ENCODE data around the gene ZNF132.
"Not testable (repeated sequence)": the region's sequence is repeated elsewhere in the genome, so short reads cannot be mapped to it uniquely, and the experiment has no call there.

ZNF132 gene

DNA sequence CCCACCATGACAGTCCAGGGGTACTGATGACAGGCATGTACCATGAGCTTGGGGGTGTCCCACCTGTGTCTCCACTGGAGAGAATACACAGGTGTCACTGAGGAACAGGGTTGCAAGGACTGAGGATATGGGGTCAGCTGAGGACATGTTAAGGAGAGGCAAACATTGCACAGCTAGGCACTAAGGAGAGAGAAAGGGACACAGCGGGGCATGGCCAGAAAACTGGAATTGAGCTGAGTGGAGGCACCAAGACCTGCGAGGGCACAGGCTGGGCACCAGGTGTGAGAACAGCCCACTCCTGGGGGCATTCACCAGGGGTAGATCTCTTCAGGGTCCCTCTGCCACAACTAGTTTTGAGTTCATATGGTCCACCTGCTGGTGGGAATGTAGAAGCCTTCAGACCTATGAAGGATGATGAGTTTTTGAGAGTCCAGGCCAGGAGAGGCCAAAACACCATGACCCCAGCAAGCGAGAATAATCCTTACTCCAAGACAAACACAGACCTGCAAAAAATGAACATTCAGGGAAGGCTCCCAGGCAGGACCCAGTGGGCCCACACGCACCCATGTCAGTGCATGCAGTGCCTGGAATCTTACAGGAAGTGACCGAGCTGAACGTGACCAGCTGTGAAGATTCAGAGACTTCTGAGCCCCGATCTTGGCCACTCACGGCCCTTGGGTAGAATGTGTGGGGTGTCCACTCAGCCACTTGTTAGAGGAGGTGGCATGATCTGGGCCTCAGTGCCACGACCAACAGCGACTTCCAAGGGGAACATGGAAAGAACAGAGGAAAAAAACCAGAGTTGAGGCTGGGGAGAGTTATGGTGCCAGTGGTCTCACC lies 32.9 kb downstream of the ZNF132 start:
- DNase-seq (ENCODE audit: low read depth), result no peak

DNA sequence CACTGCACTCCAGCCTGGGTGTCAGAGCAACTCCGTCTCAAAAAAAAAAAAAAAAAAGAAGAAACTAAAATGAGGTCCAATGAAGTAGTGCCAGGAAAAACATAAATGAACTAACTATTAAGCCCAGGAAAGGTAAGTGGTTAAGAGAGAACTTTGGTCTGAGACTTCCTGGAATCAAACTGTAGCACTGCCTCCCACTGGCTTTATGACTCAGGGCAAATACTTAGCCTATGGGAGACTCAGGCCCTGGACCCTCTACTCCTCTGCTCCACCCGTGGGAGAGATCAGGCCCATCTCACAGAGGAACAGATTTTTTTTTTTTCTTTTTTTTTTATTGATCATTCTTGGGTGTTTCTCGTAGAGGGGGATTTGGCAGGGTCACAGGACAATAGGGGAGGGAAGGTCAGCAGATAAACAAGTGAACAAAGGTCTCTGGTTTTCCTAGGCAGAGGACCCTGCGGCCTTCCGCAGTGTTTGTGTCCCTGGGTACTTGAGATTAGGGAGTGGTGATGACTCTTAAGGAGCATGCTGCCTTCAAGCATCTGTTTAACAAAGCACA lies 36.0 kb downstream of the ZNF132 start:
- DNase-seq (ENCODE audit: low read depth), result not testable (repeated sequence)

DNA sequence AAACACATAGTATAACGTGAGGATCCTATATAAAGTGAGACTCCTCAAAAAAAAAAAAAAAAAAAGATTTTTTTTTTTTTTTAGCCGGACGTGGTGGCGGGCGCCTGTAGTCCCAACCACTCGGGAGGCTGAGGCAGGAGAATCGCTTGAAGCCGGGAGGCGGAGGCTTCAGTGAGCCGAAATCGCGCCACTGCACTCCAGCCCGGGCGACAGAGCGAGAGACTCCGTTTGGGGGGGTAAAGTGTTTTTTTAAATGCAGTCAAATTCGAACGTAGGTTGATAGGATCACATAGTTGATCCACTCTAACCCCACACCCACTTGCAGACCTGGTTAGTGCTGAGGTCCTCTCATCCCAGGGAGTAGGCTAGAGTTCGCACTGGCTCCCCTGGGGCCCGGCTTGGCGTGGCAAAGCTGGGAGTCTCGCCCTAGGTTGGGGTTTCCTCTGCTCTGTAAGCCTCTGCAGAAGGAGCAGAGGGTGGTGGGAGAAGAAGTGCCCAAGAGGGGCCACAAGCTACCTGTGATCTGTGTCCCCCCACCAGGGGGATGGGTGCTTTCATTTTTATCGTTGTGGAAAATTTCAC lies 38.0 kb downstream of the ZNF132 start:
- DNase-seq (ENCODE audit: low read depth), result no peak

DNA sequence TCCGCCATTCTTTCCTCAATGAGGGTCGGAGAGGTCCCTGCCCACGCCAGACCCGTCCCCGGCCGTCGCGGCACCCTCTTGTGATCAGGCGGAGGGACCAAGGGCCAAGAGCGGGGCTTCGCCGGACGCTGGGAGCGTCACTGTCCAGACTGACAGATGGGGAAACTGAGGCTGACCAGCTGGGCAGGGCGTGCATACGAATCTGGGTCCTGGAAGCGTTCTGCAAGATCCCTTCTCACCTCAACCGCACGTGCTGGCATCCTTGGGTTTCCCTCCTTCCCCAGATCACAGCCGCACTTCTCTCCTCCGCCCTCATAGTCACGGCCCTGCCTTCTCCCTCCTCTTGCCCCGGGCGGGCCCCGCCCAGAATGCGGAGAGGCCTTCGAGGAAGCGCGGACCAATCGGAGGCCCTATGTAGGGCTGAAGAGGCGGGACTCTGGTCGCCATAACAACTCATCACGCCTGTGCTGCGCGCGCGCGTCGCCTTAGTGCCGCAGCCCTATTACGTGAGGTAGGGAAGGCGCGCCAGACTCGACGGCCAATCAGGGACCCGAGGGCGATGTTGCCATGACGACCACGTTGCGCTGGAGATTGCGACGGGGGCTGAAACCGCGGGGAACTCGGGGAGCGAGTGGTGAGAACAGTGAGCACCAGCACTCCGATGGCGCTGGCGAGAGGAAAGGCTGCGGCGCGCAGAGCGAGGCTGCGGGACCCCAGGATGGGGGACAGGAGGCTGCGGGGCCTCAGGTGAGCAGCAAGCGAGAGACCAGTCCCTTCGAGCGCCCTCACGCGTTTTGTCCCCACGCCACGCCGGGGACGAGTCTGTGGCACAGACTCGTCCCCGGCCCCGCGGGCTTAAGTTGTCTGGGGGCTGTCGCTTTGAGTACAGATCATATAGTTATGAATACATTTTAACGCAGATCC lies 38.8 kb downstream of the ZNF132 start:
- DNase-seq (ENCODE audit: low read depth), result peak; percentile 99

GRCh38 chr19:58400316-58400915 lies 39.5 kb downstream of the ZNF132 start:
- no peak for DNase-seq (ENCODE audit: low read depth)

DNA sequence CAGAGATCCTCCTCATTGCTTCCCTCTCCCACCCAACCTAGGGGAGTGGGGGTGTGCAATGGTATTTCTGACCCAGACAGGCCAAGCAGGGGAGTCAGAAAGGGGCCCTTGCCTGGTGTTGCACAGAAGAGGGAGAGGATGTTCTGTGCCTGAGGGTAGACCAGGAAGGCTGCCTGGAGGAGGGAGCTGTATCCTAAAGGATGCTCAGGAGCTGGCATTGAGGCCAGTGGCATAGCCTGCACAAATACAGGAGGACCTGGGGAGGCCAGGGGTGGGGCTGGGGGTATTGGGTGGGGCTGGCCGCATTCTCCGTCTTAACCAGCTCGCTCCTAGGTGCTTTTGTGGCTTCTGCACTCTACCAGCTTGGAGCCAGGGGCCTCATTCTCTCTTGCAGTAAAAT lies 40.0 kb downstream of the ZNF132 start:
- DNase-seq (ENCODE audit: low read depth), result no peak

DNA sequence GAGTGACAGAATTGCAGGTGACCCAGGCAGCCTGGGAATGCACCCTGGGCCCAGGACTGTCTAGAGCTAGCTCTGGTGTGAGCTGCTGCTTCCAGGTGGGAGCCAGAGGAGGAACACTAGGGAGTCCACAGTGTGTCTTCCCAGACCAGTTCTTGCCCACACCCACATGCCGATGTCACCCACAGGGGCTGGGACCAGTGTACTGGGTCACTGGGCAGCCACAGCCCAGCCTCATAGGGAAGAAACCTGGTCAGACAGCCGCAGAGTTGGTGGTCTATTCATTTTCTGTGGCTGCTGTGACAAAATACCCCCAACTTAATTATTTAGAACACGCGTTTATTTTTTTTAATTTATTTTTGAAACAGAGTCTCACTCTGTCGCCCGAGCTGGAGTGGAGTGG lies 41.4 kb downstream of the ZNF132 start:
- DNase-seq (ENCODE audit: low read depth), result no peak

DNA sequence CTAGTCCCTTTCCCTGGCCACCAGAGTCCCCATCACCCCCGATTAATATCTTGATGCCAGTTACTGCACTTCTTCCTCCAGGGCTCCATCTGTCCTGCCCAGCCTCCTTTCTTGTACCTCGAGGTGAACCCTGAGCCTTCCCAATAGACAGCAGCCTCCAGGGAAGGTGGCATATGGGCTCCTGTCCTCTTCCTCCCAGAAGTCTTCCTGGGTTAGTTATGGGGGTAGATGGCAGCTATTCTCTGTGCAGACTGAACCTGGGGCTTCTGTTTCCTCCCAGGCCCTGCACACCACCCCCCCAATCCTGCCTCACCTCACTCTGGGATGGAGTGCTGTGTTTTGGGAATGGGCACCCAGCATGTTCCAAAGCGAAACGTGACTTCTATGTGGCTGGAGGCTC lies 41.9 kb downstream of the ZNF132 start:
- DNase-seq (ENCODE audit: low read depth), result no peak

GRCh38 chr19:58397533-58398037 lies 42.4 kb downstream of the ZNF132 start:
- DNase-seq (ENCODE audit: low read depth), result no peak

GRCh38 chr19:58396691-58397532 lies 43.0 kb downstream of the ZNF132 start:
- DNase-seq (ENCODE audit: low read depth), result no peak

GRCh38 chr19:58395979-58396627 lies 43.9 kb downstream of the ZNF132 start:
- no peak for DNase-seq (ENCODE audit: low read depth)

DNA sequence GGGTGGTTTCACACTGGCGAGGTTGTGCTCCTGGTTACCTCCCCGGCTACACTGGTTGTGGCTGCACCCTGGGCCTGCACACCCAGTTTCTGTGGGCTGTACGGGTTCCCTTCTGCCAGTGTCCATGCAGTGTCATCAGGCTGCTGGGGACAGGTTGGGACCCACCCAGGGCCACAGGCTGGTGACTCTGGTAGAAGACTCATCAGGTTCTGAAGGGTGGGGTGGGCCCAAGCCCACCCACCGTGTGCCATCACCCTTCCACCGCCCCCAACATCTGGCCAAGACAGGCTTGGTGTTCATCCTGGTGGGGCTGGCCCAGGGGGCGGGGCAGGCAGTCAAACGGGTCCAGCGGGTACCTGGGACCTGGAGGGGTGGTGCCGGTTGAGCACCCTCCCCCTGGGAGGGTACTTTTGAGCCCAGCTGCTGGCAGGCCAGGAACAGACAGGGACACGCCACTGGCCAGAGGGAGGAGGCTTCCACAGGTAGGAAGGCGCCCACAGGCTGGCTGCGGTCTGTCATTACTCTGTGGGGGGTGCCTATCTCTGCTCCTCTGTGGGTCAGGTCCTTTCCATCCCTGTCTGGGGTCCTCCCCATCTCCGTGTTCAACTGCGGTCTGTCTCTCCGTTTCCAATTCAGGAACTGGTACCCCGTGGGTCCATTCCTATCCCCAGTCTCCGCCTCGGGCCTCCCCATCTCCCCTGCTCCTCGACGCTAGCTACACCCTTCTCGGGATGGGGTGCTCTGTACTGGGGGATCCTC lies 44.6 kb downstream of the ZNF132 start, which contains the start of gene RNF225:
Gene RNF225 (plus strand): TSS at position 437 of the 759 bp plus-strand sequence. CDS start 434 bp downstream, outside the sequence.
- DNase-seq (ENCODE audit: low read depth), result no peak

DNA sequence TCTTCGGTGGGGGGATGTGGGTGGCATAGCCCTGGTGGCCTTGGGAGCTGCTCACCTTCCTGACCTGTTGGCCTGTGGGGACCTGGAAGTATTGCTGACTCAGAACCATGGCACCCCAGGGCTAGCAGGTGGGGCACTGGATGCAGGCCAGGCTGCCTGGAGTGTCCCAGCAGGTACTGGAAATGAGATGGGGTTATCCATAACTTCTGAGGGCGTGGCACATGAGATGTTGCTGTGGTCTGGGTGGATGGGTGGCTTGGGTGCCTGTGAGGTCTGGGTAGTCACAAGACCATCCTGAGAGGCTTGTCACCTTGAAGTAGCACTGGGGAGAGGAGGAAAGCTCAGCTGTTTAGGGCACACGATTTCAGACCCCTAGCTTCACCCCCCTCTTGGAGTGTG lies 45.1 kb downstream of the ZNF132 start:
- DNase-seq (ENCODE audit: low read depth), result no peak

DNA sequence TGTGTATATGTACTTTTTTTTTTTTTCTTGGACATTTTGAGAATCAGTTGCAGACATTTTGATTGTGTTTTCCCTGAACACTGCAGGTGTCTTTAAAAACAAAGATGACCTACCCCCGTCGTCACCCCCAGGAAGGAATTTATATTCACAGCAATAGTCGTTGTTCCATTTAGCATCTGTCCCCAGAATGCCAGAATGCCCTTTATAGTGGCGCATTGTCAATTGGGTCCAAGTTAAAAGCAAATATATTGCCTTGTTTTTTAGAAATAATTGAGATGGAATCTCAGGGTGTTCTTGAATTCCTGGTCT lies 46.3 kb downstream of the ZNF132 start:
- DNase-seq (ENCODE audit: low read depth), result no peak

DNA sequence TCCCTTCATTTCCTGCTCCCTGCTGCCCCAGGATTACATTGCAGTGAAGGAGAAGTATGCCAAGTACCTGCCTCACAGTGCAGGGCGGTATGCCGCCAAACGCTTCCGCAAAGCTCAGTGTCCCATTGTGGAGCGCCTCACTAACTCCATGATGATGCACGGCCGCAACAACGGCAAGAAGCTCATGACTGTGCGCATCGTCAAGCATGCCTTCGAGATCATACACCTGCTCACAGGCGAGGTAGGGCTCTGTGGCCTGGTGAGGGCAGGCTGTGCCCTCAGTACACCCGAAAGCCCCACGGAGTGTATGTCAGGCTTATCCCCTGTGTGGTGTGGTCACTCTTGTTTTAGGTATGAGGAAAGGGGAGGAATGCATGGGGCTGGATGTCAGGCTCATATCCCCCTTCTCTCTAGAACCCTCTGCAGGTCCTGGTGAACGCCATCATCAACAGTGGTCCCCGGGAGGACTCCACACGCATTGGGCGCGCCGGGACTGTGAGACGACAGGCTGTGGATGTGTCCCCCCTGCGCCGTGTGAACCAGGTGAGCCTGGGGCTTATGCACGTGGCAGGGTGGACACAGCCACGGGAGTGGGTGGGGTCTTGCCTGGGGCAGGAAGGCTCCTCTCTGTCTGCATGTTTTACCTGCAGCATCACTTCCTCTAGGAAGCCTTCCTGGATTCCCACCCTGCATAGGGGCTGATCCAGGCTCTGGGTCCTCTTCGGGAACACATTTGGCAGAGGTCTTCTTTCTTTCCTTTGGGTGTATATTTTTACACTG lies 46.8 kb downstream of the ZNF132 start:
- DNase-seq (ENCODE audit: low read depth), result no peak

GRCh38 chr19:58388175-58388526 lies 51.8 kb downstream of the ZNF132 start:
- no peak for DNase-seq (ENCODE audit: low read depth)

- DNase-seq (ENCODE audit: low read depth), result no peak
Observed at GRCh38 chr19:58387338-58388174, 52.4 kb downstream of the ZNF132 start.

Measured in fibroblast of the conjunctiva (primary cell).